ENCODE data around the gene WRAP73. TPM values are rescaled to one million over a fixed set of nuclear protein-coding genes. Genes with fewer than 3 reads are reported as not detected.

Gene WRAP73
- polyA plus RNA-seq, 2 donors, result 13.6 to 16.4 TPM

DNA sequence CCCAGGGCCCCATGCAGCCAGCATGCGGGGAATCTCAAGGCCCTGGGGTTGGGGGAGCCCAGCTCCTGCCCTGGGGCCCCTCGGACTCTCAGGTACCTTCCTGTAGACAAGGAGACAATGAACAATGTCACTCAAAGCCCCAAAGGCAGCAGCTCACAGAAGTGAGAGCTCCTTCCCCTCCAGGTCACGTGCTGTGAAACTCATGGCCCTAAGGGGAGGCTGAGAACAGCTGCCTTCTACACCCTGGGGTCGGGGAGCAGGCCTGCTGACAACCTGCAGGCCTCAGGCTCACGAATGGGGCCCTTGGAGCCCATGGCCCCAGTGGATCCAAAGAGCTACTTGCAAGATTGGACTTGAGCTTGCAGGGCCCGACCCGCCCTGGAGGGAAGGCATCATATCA lies 41.7 kb downstream of the WRAP73 start:
- Histone ChIP-seq H3K4me1 (ENCODE audit: control insufficient read depth in 2 of 2, insufficient read depth in 2 of 2, low read length in 1 of 2) (peaks cover 3 to 6% of the 10 kb centered on the region in 2 donors), H3K27me3 (ENCODE audit: control insufficient read depth in 1 of 2, insufficient read depth in 2 of 2, low read length in 2 of 2) (peaks cover 0 to 3% of the 10 kb centered on the region in 2 donors), H3K9me3 (ENCODE audit: control insufficient read depth in 2 of 2, insufficient read depth in 1 of 2, low read depth in 1 of 2, low read length in 1 of 2) (peaks cover 0 to 6% of the 10 kb centered on the region in 2 donors), H3K36me3 (ENCODE audit: control insufficient read depth in 2 of 2, insufficient read depth in 2 of 2, low read length in 1 of 2) (no peaks in the 10 kb centered on the region), H3K27ac (ENCODE audit: low read depth in 2 of 2, low read length in 1 of 2) (no peak overlapping the region), H3K4me3 (ENCODE audit: low read depth in 1 of 2, low read length in 2 of 2) (no peak overlapping the region)
- 77 to 82% methylated on average over 7 of the region's 7 CpGs for WGBS, 2 donors

DNA sequence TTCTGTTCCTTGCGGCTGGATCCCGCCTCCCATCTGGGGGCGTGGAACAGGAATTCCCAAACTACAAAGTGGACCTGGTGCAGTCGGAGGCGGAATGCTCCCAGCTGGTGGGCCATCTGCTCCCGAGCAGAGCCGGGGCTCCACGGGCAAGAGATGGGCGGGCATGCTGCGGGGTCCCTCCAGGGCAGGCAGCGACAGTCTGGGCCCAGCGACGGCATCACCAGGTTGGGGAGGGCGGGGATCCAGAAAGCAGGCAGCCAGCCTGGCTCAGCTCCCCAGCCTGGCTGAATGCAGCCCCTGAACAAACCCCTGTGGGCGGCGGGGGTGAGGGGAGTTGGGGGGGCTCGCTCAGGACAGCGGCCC lies 42.2 kb downstream of the WRAP73 start:
- H3K9me3 ChIP-seq (ENCODE audit: control insufficient read depth in 2 of 2, insufficient read depth in 1 of 2, low read depth in 1 of 2, low read length in 1 of 2), result peaks cover 0 to 6% of the 10 kb centered on the region in 2 donors
- WGBS, 2 donors, result 82 to 86% methylated on average over 15 to 18 of the region's 18 CpGs
- H3K27me3 ChIP-seq (ENCODE audit: control insufficient read depth in 1 of 2, insufficient read depth in 2 of 2, low read length in 2 of 2), result peaks cover 0 to 3% of the 10 kb centered on the region in 2 donors
- H3K4me1 ChIP-seq (ENCODE audit: control insufficient read depth in 2 of 2, insufficient read depth in 2 of 2, low read length in 1 of 2), result peaks cover 3 to 6% of the 10 kb centered on the region in 2 donors
- no peak overlapping the region for H3K27ac ChIP-seq (ENCODE audit: low read depth in 2 of 2, low read length in 1 of 2)
- H3K4me3 ChIP-seq (ENCODE audit: low read depth in 1 of 2, low read length in 2 of 2), result no peak overlapping the region
- no peaks in the 10 kb centered on the region for H3K36me3 ChIP-seq (ENCODE audit: control insufficient read depth in 2 of 2, insufficient read depth in 2 of 2, low read length in 1 of 2)

DNA sequence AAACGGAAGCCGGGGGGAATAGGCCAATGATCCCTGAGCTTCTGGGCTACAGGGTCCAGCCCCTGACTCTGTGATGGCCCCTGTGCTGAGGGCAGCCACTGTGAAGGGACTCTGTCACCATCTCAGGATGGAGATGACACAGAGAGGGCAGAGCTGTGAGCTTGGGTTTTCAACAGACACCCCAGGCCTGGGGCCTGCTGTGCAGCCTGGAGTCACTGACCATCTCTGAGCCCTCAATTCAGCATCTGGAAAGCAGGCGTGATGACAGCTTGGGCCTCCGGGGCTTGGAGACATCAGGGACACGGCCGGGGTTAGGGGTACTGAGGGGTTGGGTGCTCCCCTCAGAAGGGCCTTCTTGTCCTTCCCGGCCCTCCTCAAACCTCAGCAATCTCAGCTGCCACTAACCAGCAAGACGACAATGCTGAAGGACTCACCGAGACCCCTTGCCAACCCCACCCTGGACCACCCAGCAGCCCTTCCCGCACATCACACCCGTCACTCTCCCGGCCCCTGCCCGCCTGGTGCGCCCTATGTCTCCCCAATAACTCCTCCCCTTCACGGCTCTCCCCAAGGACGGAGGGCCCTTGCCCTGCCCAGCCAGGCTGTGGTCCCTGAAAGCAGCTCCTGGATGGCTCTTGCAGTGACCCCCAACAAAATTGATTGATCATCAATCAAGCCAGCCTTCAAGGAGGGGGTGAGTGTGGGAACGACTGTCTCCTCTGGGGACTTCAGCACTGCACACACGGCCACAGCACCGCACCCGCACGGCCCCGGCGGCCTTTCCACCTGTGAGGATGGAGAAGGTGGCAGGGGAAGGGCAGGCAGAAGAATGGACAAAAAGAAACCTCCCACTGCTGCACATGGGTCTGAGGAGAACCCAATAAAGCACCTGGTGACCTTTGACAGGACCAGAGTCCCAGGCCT lies 42.9 kb downstream of the WRAP73 start:
- Histone ChIP-seq H3K4me1 (ENCODE audit: control insufficient read depth in 2 of 2, insufficient read depth in 2 of 2, low read length in 1 of 2) (peaks cover 3 to 6% of the 10 kb centered on the region in 2 donors), H3K27ac (ENCODE audit: low read depth in 2 of 2, low read length in 1 of 2) (no peak overlapping the region), H3K36me3 (ENCODE audit: control insufficient read depth in 2 of 2, insufficient read depth in 2 of 2, low read length in 1 of 2) (no peaks in the 10 kb centered on the region), H3K4me3 (ENCODE audit: low read depth in 1 of 2, low read length in 2 of 2) (no peak overlapping the region), H3K27me3 (ENCODE audit: control insufficient read depth in 1 of 2, insufficient read depth in 2 of 2, low read length in 2 of 2) (peaks cover 0 to 3% of the 10 kb centered on the region in 2 donors), H3K9me3 (ENCODE audit: control insufficient read depth in 2 of 2, insufficient read depth in 1 of 2, low read depth in 1 of 2, low read length in 1 of 2) (peaks cover 0 to 6% of the 10 kb centered on the region in 2 donors)
- 88 to 89% methylated on average over 23 of the region's 23 CpGs for WGBS, 2 donors

DNA sequence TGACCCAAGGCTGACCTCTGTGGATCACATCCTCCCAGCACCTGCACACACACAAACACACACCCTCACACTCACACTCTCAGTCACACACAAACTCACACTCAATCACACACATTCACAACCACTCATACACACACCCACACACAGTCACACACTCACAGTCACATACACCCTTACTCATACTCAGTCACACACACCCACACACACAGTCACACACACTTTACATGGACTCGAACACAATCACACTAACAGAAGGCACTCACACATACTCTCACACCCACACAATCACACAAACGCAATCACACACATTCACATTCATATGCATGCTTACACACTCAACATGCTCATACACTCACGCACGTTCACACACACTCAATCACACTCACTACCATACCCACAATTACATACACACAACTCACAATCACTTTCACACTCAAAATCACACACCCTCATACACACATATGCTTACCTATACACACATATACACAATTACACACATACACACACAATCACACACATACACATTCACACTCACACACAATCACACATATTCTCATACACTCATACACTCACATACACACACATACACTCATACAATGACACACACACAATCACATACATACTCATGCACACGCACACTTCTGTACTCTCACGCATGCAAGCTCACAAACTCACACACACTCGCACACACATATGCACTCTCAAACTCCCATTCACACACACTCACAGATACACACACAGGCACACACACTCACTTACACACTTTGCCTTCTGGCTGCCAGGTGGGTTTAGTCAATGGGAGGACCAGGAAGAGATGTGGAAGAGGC lies 44.7 kb downstream of the WRAP73 start:
- Histone ChIP-seq H3K27ac (ENCODE audit: low read depth in 2 of 2, low read length in 1 of 2) (no peak overlapping the region), H3K9me3 (ENCODE audit: control insufficient read depth in 2 of 2, insufficient read depth in 1 of 2, low read depth in 1 of 2, low read length in 1 of 2) (peaks cover 0 to 6% of the 10 kb centered on the region in 2 donors), H3K4me1 (ENCODE audit: control insufficient read depth in 2 of 2, insufficient read depth in 2 of 2, low read length in 1 of 2) (peaks cover 0 to 2% of the 10 kb centered on the region in 2 donors), H3K36me3 (ENCODE audit: control insufficient read depth in 2 of 2, insufficient read depth in 2 of 2, low read length in 1 of 2) (no peaks in the 10 kb centered on the region), H3K4me3 (ENCODE audit: low read depth in 1 of 2, low read length in 2 of 2) (no peak overlapping the region), H3K27me3 (ENCODE audit: control insufficient read depth in 1 of 2, insufficient read depth in 2 of 2, low read length in 2 of 2) (no peaks in the 10 kb centered on the region)
- WGBS, 2 donors, result 79 to 95% methylated on average over 7 of the region's 7 CpGs

DNA sequence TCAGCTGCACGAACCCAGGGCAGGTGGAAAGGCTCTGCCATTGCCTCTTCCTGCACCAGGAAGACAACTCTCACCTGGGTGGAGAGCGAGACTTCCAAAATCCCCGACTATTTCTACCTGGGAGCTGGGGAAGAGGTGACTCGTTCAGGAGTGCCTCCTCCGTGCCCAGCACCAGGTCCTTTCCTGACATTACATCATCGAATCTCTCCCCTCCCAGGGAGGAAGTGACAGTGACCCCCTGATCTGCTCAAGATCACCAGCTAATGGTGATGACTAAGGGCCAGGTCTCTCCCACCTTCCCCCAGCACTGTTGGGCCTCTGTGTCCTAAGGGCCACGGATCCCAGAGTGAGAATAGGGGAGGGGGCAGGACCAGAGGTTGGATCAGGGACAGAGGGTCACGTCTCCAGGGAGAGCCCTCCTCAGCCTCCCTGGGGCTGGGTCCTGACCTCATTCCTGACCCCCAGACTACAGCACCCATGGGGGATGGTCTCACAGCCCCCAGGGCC lies 45.4 kb downstream of the WRAP73 start:
- no peak overlapping the region for H3K4me3 ChIP-seq (ENCODE audit: low read depth in 1 of 2, low read length in 2 of 2)
- no peaks in the 10 kb centered on the region for H3K27me3 ChIP-seq (ENCODE audit: control insufficient read depth in 1 of 2, insufficient read depth in 2 of 2, low read length in 2 of 2)
- no peak overlapping the region for H3K27ac ChIP-seq (ENCODE audit: low read depth in 2 of 2, low read length in 1 of 2)
- no peaks in the 10 kb centered on the region for H3K36me3 ChIP-seq (ENCODE audit: control insufficient read depth in 2 of 2, insufficient read depth in 2 of 2, low read length in 1 of 2)
- 90% methylated on average over 8 of the region's 8 CpGs for WGBS, 2 donors
- H3K9me3 ChIP-seq (ENCODE audit: control insufficient read depth in 2 of 2, insufficient read depth in 1 of 2, low read depth in 1 of 2, low read length in 1 of 2), result peaks cover 0 to 6% of the 10 kb centered on the region in 2 donors
- no peaks in the 10 kb centered on the region for H3K4me1 ChIP-seq (ENCODE audit: control insufficient read depth in 2 of 2, insufficient read depth in 2 of 2, low read length in 1 of 2)

DNA sequence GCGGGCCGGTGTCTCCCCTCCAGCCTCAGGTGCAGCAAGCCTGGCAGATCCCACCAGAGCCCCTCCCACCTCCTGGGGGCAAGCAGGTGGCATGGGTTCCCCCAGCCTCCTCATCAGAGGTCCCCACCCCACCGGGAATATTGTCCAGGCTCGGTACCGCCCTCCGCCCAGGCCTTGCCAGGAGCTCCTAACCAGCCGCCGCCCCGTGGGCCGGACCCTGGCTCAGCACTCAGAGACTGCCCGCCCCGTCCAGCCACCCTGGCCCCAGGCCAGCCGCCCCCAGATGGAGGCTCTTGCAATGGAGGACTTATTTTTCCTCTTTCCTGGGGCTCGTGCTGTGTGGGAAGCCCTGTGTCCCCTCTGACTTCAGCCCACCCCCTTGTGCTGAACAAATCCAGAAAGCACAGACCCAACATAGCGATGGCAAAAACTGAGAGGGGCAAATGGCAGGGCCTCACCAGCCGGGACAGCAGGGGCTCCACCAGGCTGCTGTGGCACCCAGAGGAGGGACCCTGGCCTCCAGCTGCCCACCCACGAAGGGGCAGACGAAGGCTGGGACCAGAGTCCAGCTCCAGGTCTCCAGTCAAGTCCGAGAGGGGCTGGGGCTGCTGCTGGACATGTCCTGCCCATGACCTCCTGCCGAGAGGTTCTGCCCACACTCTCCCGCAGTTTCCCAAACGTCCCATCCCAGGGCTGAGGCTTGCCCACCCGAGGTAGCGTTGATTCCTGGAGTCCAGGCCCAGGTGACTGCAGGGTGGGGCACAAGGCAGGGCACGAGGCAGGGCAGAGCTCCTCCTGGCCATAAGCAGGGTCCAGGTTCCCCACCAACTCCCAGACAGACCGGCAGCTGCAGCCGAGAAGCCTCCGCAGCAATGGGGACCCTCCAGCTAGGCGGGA lies 46.1 kb downstream of the WRAP73 start:
- peaks cover 0 to 6% of the 10 kb centered on the region in 2 donors for H3K9me3 ChIP-seq (ENCODE audit: control insufficient read depth in 2 of 2, insufficient read depth in 1 of 2, low read depth in 1 of 2, low read length in 1 of 2)
- H3K27me3 ChIP-seq (ENCODE audit: control insufficient read depth in 1 of 2, insufficient read depth in 2 of 2, low read length in 2 of 2), result no peaks in the 10 kb centered on the region
- no peak overlapping the region for H3K4me3 ChIP-seq (ENCODE audit: low read depth in 1 of 2, low read length in 2 of 2)
- H3K27ac ChIP-seq (ENCODE audit: low read depth in 2 of 2, low read length in 1 of 2), result no peak overlapping the region
- no peaks in the 10 kb centered on the region for H3K36me3 ChIP-seq (ENCODE audit: control insufficient read depth in 2 of 2, insufficient read depth in 2 of 2, low read length in 1 of 2)
- H3K4me1 ChIP-seq (ENCODE audit: control insufficient read depth in 2 of 2, insufficient read depth in 2 of 2, low read length in 1 of 2), result no peaks in the 10 kb centered on the region
- WGBS, 2 donors, result 81 to 87% methylated on average over 29 of the region's 29 CpGs

DNA sequence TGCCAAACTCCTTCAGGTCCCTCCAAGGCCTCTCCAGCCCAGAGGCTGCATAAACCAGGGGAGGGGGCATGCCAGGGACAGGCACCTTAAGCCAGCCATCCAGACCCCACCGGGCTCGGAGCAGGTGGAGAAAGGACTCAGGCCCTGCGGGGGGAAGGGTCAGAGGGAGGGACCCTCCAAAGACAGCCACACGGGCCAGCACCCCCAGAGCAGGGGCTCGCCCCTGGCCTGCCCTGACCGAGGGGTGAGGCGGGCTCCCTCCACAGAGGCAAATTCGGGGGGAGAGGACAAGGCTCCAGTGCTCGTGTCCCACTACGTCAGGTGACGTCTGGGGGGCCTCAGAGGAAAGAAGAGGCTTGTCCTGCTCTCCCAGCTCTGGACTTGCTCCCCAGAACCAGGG lies 46.7 kb downstream of the WRAP73 start:
- no peak overlapping the region for H3K27ac ChIP-seq (ENCODE audit: low read depth in 2 of 2, low read length in 1 of 2)
- peaks cover 0 to 6% of the 10 kb centered on the region in 2 donors for H3K9me3 ChIP-seq (ENCODE audit: control insufficient read depth in 2 of 2, insufficient read depth in 1 of 2, low read depth in 1 of 2, low read length in 1 of 2)
- H3K27me3 ChIP-seq (ENCODE audit: control insufficient read depth in 1 of 2, insufficient read depth in 2 of 2, low read length in 2 of 2), result no peaks in the 10 kb centered on the region
- H3K4me3 ChIP-seq (ENCODE audit: low read depth in 1 of 2, low read length in 2 of 2), result no peak overlapping the region
- 88 to 94% methylated on average over 10 to 11 of the region's 11 CpGs for WGBS, 2 donors
- H3K4me1 ChIP-seq (ENCODE audit: control insufficient read depth in 2 of 2, insufficient read depth in 2 of 2, low read length in 1 of 2), result peaks cover 0 to 5% of the 10 kb centered on the region in 2 donors
- no peaks in the 10 kb centered on the region for H3K36me3 ChIP-seq (ENCODE audit: control insufficient read depth in 2 of 2, insufficient read depth in 2 of 2, low read length in 1 of 2)

DNA sequence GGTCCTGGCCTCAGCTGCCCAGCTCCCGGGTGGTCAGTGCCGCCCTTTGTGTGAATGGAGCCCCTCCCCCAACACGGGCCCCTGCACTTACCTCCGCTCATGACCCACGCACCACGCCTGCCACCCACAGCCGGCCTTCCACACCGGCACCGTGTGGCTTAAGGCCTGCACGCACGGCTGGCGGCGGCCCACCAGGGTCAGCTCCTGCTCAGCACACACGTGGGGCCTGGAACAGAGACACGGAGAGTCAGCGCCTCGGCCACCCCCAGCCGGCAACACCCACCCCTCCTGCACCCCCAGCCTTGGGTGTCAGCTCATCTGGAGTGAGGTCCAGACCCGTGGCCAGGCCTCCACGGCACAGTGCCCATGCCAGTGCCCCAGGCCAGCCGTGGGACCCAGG lies 47.5 kb downstream of the WRAP73 start:
- H3K27ac ChIP-seq (ENCODE audit: low read depth in 2 of 2, low read length in 1 of 2), result no peak overlapping the region
- H3K4me3 ChIP-seq (ENCODE audit: low read depth in 1 of 2, low read length in 2 of 2), result no peak overlapping the region
- peaks cover 0 to 6% of the 10 kb centered on the region in 2 donors for H3K9me3 ChIP-seq (ENCODE audit: control insufficient read depth in 2 of 2, insufficient read depth in 1 of 2, low read depth in 1 of 2, low read length in 1 of 2)
- WGBS, 2 donors, result 88 to 90% methylated on average over 17 to 21 of the region's 21 CpGs
- H3K36me3 ChIP-seq (ENCODE audit: control insufficient read depth in 2 of 2, insufficient read depth in 2 of 2, low read length in 1 of 2), result no peaks in the 10 kb centered on the region
- H3K4me1 ChIP-seq (ENCODE audit: control insufficient read depth in 2 of 2, insufficient read depth in 2 of 2, low read length in 1 of 2), result peaks cover 0 to 10% of the 10 kb centered on the region in 2 donors
- H3K27me3 ChIP-seq (ENCODE audit: control insufficient read depth in 1 of 2, insufficient read depth in 2 of 2, low read length in 2 of 2), result no peaks in the 10 kb centered on the region

DNA sequence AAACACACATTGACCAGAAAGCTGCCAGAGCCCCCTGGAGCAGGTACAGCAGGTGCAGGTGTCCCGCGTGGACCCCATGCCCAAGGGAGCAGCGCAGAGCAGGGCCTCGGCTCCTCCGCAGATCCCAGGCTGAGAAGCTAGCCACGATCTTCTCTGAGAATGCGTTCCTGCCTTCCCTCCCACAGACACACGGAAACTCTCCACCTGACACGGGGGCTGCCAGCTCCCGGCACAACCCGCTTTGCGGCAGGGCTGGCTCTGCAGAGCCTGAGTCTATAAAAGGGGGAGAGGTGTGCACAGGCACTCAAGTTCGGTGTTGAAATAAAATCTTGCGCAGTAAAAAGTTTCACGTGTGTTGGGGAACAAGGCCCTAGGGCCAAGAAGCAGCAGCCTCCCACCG lies 48.2 kb downstream of the WRAP73 start:
- no peak overlapping the region for H3K4me3 ChIP-seq (ENCODE audit: low read depth in 1 of 2, low read length in 2 of 2)
- H3K36me3 ChIP-seq (ENCODE audit: control insufficient read depth in 2 of 2, insufficient read depth in 2 of 2, low read length in 1 of 2), result no peaks in the 10 kb centered on the region
- H3K9me3 ChIP-seq (ENCODE audit: control insufficient read depth in 2 of 2, insufficient read depth in 1 of 2, low read depth in 1 of 2, low read length in 1 of 2), result peaks cover 0 to 6% of the 10 kb centered on the region in 2 donors
- H3K27ac ChIP-seq (ENCODE audit: low read depth in 2 of 2, low read length in 1 of 2), result no peak overlapping the region
- 77 to 79% methylated on average over 16 of the region's 16 CpGs for WGBS, 2 donors
- no peaks in the 10 kb centered on the region for H3K27me3 ChIP-seq (ENCODE audit: control insufficient read depth in 1 of 2, insufficient read depth in 2 of 2, low read length in 2 of 2)
- peaks cover 0 to 10% of the 10 kb centered on the region in 2 donors for H3K4me1 ChIP-seq (ENCODE audit: control insufficient read depth in 2 of 2, insufficient read depth in 2 of 2, low read length in 1 of 2)
